ENCODE data around the gene KIF16B.
"Not testable (repeated sequence)": the region's sequence is repeated elsewhere in the genome, so short reads cannot be mapped to it uniquely, and the experiment has no call there.

The KIF16B gene

DNA sequence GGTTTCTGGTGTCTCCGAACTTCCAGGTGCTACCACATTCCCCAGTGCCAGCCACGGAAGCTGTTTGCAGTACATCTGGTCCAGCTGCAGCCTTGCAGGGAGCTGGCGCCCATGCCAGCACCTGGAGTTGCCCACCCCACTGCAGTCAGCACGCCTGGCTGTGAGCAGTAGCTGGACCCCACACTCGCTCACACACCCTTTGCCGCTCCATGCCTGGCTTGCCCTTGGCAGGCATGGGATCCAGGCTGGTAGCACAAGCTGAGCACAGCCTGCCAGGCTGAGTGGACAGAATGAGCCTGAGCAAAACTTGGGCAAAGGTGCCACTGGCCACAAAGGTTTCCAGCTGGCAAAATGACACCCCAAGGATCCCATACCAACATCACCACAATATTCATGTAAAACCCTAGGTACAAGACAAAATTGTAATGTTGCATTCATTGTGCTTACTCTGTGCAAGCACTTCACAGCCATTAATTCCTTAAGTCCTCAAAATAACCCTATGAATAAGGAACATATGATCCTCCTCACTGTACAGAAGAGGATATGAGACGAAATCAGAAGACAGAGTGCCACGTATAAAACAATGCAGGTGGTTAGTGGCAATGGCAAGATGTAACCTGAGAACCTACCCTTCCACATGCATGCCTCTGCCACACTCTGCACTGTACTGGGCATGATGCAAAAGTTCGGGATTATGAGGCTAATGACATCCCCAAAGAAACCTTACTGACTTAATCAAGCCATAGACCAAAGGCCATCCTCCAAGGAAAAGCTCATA lies 18.3 kb downstream of the KIF16B start:
- DNase-seq: no peak

GRCh38 chr20:16553684-16554083 lies 19.6 kb downstream of the KIF16B start:
- no peak for DNase-seq

- no peak for DNase-seq
These were observed 20.1 kb downstream of the KIF16B start for GRCh38 chr20:16553101-16553500.

- DNase-seq: no peak
These were observed 21.2 kb downstream of the KIF16B start for GRCh38 chr20:16552015-16552414.

DNA sequence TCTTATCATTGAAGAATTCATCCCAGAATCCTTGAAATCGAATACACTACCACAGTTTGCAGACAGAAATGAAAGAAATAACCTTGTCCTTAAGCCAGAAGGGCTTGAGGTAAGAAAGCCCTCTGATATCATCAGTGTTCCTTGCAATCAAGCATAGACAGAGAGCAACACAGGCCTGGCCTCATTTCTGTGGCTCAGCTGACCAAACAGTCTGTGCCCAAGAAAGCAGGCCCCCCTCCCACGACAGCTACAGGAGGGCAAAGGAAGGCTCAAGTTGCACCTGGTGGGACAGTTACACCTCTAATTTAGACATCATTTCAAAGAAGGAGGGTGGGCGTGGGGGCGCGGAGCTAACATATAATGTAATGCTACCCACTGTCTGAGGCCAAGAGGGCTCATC lies 21.6 kb downstream of the KIF16B start:
- no peak for DNase-seq

DNA sequence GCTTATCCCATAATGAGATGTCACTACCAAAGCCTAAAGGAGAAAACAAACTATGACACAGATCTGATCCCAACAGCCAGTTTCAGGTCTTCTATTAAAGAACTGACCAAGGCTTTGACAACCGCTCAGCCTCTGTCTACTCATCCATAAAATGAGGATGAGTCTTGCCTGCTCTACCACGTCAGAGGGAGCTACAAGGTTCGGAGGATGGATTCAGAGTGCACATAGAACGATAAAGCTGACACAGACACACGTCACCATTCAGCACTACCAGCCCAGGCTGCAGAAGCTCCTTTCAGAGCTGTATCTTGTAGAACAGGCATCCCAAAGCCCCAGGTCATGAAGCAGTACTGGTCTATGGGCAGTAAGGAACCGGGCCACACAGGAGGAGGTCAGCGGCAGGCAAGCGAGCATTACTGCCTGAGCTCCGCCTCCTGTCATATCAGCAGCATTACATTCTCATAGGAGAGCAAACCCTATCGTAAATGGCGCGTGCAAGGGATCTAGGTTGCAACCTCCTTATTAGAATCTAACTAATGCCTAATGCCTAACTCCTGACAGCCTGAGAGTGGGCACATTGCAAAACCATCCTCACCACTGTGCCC lies 25.1 kb downstream of the KIF16B start:
- no peak for DNase-seq

DNA sequence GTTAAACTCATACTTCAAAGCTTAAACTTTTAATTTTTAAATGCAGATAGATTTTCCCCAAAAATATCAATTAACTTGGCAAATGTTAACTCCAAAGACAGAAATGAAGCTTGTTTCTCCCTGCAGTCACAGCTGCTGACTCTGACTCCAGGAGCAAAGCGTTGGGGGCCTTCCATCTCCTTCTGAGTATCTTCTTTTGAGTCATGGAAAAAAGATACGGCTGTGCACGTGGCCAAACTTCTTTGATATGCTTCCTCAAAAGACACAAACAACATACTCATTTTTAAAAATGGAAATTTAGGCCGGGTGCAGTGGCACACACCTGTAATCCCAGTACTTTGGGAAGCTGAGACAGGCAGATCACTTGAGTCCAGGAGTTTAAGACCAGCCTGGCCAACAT lies 28.3 kb downstream of the KIF16B start:
- no peak for DNase-seq

- DNase-seq: no peak
These were observed 30.8 kb downstream of the KIF16B start for GRCh38 chr20:16542477-16542876.

GRCh38 chr20:16541878-16542277 lies 31.4 kb downstream of the KIF16B start:
- no peak for DNase-seq

- no peak for DNase-seq
These were observed 32.0 kb downstream of the KIF16B start for GRCh38 chr20:16541226-16541625.

DNA sequence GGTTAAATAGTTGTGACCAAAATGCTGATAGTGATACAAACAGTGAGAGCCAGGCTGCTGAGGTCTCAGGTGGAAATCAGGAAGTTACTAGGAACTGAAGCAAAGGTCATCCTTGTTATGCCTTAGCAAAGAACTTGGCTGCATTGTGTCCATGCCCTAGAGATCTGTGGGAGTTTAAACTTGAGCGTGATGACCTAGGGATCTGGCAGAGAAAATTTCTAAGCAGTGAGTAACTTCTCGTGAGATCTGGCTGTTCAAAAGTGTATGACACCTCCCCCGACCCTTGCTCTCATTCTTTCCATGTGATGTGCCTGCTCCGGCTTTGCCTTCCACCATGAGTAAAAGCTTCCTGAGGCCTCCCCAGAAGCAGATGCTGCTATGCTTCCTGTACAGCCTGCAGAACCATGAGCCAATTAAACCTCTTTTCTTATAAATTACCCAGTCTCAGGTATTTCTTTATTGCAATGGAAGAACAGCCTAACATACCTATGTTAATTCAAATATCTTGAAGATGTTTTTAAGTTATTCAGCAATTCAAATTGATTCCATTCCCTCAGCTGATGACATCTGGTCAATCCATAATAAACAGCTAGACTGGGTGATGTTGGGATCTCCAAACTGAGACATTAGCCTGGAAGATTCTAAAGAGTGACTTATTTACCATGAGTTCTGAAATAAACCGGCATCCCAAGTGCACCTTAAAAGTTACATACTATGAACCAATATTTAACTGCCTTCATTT lies 33.8 kb downstream of the KIF16B start:
- no peak for DNase-seq

GRCh38 chr20:16538779-16539178 lies 34.5 kb downstream of the KIF16B start:
- DNase-seq: no peak

DNA sequence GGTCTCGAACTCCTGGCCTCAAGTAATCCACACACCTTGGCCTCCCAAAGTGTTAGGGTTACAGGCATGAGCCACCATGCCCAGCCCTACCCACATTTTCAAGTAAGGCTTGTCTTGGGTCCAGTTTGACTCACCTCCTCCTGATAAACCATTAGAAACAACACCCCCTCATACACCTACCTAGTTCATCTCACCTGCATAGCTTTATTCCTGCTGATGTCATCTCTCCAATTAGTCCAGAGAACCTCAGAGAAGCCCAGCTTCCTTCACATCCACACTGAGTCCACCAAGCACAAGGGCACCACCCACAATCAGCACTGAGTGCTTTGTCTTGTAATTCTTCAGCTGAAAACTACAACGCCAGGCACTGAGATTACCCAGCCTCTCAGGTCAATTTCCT lies 35.3 kb downstream of the KIF16B start:
- DNase-seq: no peak

DNA sequence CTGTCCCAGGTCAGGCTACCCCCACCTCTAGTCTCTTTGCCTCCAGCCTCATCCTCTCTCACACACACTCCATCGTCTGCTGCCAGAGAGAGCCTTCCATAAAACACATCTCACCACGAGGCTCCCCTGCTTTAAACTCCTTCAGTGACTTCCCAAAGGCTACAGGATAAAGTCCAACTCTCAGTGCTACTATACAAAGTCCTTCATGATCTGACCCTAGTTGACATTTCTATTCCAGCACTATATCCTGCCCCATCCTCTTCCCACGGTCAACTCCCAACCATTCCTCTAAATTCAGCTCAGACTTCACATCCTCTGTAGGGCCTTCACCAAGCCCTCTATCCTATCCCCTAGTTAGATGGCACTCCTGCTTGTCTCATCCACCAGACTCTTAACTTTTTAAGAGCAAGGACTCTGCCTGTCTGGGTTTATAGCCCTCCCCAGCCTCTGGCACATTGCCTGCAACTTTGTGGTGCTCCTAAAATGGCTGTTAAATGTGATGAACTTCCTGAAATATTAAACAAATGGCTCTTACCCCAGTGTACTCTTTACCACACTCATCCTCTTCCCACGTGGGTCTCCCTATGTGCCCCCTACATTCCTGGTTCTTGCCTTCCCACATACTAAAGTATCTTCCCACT lies 36.1 kb downstream of the KIF16B start:
- no peak for DNase-seq

DNA sequence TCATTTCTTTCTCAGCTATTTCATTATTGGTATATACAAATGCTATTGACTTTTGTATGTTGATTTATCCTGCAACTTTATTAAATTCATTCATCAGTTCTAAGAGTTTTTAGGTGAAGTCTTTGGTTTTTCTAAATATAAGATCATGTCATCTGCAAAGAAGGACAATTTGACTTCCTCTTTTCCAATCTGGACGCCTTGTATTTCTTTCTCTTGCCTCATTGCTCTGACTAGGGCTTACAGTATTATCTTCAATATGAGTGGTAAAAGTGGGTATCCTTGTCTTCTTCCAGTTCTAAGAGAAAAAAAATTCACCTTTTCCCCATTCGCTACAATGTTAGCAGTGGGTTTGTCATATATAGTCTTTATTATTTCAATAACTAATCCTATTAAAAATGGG lies 38.0 kb downstream of the KIF16B start:
- DNase-seq: no peak

DNA sequence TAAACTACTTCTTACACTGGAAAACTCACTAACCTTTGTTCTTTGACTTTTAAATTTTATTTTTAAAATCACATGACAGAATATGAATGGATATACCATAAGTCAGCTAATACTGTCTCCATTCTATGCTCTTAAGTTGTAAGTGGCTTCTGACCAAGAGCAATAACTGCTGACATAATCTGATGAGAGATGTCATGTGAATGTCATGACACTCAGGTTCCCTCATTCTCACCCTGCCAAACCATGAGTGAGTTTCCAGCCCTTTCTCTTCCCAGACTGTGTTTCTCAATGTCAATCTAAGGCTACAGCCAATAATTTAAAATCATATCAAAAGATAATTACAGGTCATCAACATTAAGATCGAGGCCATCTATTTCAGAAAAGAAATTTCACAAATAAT lies 39.7 kb downstream of the KIF16B start:
- no peak for DNase-seq

DNA sequence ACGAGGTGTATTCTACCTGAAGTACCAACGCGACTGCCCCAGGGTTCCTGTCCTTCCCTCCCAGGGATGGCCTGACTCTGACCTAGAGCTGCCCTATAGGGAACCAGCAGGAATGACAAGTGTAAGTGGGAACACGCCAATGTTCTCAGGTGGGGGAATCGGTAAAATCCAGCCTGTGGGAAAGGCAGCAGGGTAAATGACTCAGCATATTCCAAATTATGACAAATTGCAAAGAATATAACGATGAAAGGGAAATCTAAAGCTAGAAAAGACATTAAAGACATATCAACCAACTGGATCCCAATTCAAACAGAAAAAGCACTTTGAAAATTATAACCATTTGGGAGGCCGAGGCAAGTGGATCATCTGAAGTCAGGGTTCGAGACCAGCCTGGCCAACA lies 41.8 kb downstream of the KIF16B start:
- no peak for DNase-seq

GRCh38 chr20:16530201-16530681 lies 43.0 kb downstream of the KIF16B start:
- no peak for DNase-seq

GRCh38 chr20:16528078-16528477 lies 45.2 kb downstream of the KIF16B start:
- DNase-seq: no peak

DNA sequence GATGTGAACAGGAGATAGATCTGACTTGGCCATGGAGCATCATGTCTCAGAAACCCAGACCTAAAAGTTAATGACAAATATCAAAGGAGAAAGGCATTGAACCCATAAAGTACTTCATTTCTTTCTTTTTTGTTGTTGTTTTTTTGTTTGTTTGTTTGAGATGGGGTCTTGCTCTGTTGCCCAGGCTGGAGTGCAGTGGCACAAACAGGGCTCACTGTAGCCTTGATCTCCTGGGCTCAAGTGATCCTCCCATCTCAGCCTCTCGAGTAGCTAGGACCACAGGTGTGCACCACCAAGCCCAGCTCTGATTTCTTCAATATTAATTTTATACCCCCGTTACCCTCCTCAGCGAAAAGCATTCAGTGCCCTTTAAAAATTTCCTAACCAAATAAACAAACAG lies 45.8 kb downstream of the KIF16B start:
- DNase-seq: no peak

DNA sequence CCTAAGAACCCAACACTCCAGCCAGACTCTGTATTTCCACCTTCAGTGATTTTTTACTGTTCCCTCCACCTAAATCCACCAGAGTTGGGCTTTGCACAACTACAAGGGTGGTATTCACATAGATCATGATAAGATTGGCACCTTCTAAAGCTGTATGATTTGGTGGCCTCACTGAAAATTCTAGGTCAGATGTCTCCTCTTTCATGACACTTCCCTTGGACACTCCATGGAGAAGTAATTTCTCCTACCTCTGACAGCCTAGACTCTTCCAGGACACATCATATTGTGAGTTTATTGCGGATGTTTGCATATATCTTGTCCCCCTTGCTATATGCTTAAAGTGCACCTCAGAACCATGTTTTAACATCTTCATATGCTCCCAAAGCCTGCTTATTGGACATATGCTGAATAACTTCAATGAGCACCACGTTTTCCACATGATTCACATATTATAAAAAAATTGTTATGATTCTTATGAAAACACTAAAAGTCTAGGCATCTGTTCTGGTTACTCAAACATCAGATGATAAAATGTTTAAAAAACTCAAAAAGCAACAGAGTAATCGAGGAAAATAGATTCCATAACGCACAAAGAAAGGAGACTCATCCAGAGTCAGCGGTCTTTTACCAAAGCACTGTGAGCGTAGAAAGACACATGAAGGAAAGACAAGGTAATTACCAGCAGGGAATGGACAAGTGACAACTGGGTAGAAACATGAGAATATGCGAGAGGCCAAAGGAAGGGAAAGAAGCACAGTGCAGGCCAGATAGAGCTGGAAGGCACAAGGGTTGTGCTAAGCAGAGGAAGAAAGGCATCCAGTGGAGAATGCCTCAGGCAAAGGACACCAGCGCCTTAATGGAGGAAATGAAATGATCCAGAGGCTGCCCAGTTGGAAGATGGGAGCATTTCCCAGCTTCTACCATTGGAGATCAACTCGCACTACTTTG lies 46.5 kb downstream of the KIF16B start:
- DNase-seq: no peak

DNA sequence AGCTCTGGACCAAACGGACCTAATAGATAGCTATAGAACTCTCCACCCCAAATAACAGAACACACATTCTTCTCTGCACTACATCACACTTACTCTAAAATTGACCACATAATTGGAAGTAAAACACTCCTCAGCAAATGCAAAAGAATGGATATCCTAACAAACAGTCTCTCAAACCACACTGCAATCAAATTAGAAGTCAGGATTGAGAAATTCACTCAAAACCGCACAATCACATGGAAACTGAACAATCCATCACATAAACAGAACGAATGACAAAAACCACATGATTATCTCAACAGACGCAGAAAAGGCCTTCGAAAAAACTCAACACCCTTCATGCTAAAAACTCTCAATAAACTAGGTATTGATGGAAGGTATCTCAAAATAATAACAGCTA lies 50.6 kb downstream of the KIF16B start:
- DNase-seq: not testable (repeated sequence)
